ENCODE results near the gene CSTB.

DNA sequence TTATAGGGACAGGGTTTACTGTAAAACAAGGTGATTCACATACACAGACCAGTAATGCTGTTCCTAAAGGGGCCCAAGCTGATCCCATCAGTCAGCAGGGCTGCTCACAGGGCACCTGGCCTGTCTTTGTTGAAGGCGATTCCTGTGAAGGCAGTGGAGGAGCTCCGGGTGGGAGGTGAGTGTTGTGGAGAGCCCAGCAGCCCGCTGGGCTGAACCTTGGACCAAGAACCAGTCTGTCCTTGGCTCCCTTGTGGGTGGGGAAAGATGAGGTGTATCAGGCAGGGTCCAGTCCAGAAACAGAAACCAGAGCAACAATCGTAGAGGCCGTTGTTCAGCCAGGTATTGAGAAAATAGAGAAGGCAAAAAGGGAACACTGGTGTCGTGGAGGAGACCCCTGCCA is 44.6 kb downstream of the CSTB start:
- TF ChIP-seq, protein P1, sequence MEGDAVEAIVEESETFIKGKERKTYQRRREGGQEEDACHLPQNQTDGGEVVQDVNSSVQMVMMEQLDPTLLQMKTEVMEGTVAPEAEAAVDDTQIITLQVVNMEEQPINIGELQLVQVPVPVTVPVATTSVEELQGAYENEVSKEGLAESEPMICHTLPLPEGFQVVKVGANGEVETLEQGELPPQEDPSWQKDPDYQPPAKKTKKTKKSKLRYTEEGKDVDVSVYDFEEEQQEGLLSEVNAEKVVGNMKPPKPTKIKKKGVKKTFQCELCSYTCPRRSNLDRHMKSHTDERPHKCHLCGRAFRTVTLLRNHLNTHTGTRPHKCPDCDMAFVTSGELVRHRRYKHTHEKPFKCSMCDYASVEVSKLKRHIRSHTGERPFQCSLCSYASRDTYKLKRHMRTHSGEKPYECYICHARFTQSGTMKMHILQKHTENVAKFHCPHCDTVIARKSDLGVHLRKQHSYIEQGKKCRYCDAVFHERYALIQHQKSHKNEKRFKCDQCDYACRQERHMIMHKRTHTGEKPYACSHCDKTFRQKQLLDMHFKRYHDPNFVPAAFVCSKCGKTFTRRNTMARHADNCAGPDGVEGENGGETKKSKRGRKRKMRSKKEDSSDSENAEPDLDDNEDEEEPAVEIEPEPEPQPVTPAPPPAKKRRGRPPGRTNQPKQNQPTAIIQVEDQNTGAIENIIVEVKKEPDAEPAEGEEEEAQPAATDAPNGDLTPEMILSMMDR (conservative IDR thresholded peaks at IDR 0.05; ENCODE audit: low read depth, low read length), result no peak
- TF ChIP-seq EZH2phosphoT487 (IDR thresholded peaks at IDR 0.05; ENCODE audit: borderline replicate concordance, low read length) (no peak), EZH2 (IDR thresholded peaks at IDR 0.05; ENCODE audit: low read length, unreplicated experiment) (no peak)
